Measurements from ENCODE around the gene EYA2. TPM values are rescaled to one million over a fixed set of nuclear protein-coding genes. Genes with fewer than 3 reads are reported as not detected.

EYA2 gene
- total and polyA plus RNA-seq, 4 donors: 0.17 to 0.54 (median 0.23) TPM; not detected in 1

- no peak for TF ChIP-seq CTCF (IDR thresholded peaks at IDR 0.05; ENCODE audit: low read depth, low read length, missing input control)
- no peak for TF ChIP-seq FOXA1 (IDR thresholded peaks at IDR 0.05)
- no peak for TF ChIP-seq MAX (IDR thresholded peaks at IDR 0.05)
- TF ChIP-seq GABPA (IDR thresholded peaks at IDR 0.05 in 1 of 2, conservative IDR thresholded peaks at IDR 0.05 in 1 of 2): no peak
Observed at GRCh38 chr20:47055699-47056369, 161.2 kb downstream of the EYA2 start (continued).

GRCh38 chr20:47057661-47058060, 163.0 kb downstream of the EYA2 start:
- DNase-seq (ENCODE audit: low spot score): no peak
- no peak overlapping the region for H3K27ac ChIP-seq (ENCODE audit: low read depth in 1 of 2, low read length in 2 of 2)
- no peaks in the 10 kb centered on the region for H3K4me1 ChIP-seq (ENCODE audit: control insufficient read depth in 4 of 4, insufficient read depth in 4 of 4, low read length in 3 of 4)
- H3K9me3 ChIP-seq (ENCODE audit: control insufficient read depth in 4 of 4, low read length in 3 of 4): no peaks in the 10 kb centered on the region
- no peak overlapping the region for H3K4me3 ChIP-seq (ENCODE audit: low read depth in 1 of 3, low read length in 3 of 3)
- H3K36me3 ChIP-seq (ENCODE audit: control insufficient read depth in 4 of 4, insufficient read depth in 3 of 4, low read depth in 1 of 4, low read length in 3 of 4): no peaks in the 10 kb centered on the region
- 81% methylated on average over 3 of the region's 3 CpGs for WGBS
- peaks cover 0 to 2% (median 0%) of the 10 kb centered on the region in 4 donors for H3K27me3 ChIP-seq (ENCODE audit: control insufficient read depth in 4 of 4, insufficient read depth in 4 of 4, low read length in 3 of 4)
- TF ChIP-seq GABPA (IDR thresholded peaks at IDR 0.05 in 1 of 2, conservative IDR thresholded peaks at IDR 0.05 in 1 of 2) (no peak), EGR1 (IDR thresholded peaks at IDR 0.05; ENCODE audit: low read depth in 2 of 2) (no peak), FOXA2 (IDR thresholded peaks at IDR 0.05) (no peak), MAX (IDR thresholded peaks at IDR 0.05) (no peak), ZBTB33 (IDR thresholded peaks at IDR 0.05) (no peak), RAD21 (IDR thresholded peaks at IDR 0.05) (no peak), SP1 (IDR thresholded peaks at IDR 0.05) (no peak), CTCF (IDR thresholded peaks at IDR 0.05; ENCODE audit: low read depth, low read length, missing input control) (no peak), YY1 (IDR thresholded peaks at IDR 0.05) (no peak), RXRA (IDR thresholded peaks at IDR 0.05) (no peak), REST (IDR thresholded peaks at IDR 0.05) (no peak)
- H3K9ac ChIP-seq (ENCODE audit: low read depth in 1 of 2, low read length in 2 of 2): no peak overlapping the region
